ENCODE data around the gene RHOBTB3.
A peak's percentile ranks its signal among the peaks of the same experiment; 100 is the strongest.

The RHOBTB3 gene

GRCh38 chr5:95840956-95841705 lies 110.0 kb downstream of the RHOBTB3 start:
- no peak overlapping the region for H3K27ac ChIP-seq
- TF ChIP-seq CTCF (conservative IDR thresholded peaks at IDR 0.05), result no peak

GRCh38 chr5:95841914-95842812 lies 111.0 kb downstream of the RHOBTB3 start:
- 0 out of 2 replicates have a peak overlapping the region, but pooled peaks have one; percentile 47 for H3K27ac ChIP-seq
- TF ChIP-seq CTCF (conservative IDR thresholded peaks at IDR 0.05), result no peak

GRCh38 chr5:95842854-95843544 lies 111.9 kb downstream of the RHOBTB3 start:
- peak overlapping the region; percentile 47 for H3K27ac ChIP-seq
- TF ChIP-seq CTCF (conservative IDR thresholded peaks at IDR 0.05), result no peak

- no peak for TF ChIP-seq CTCF (conservative IDR thresholded peaks at IDR 0.05)
- peak overlapping the region; percentile 47 for H3K27ac ChIP-seq
These were observed 112.6 kb downstream of the RHOBTB3 start for GRCh38 chr5:95843733-95844223.

- no peak for TF ChIP-seq CTCF (conservative IDR thresholded peaks at IDR 0.05)
- no peak overlapping the region for H3K27ac ChIP-seq
These were observed 114.3 kb downstream of the RHOBTB3 start for GRCh38 chr5:95845391-95845790.
